Sigmoid colon (tissue), 7 donors: ENCODE data around the gene IRF4. TPM values are rescaled to one million over a fixed set of nuclear protein-coding genes. Genes with fewer than 3 reads are reported as not detected.

Experiments used
- DNase-seq: peaks from one replicate; pipeline ENCODE4 v3.0.0-alpha.2; 2019
- H3K27ac ChIP-seq, 4 donors: fragments of 200-600 bp; sonication (generic); one replicate each; pipeline ENCODE4 v1.5.1; 2016 to 2019; ENCODE audit warnings: mild to moderate bottlenecking in 1 of 4
- H3K27me3 ChIP-seq, 3 donors: fragments of 200-600 bp; sonication (generic); one replicate each; pipeline ENCODE4 v1.5.1; 2019; ENCODE audit warnings: mild to moderate bottlenecking in 1 of 3
- H3K36me3 ChIP-seq, 4 donors: fragments of 200-600 bp; sonication (generic); one replicate each; pipeline ENCODE4 v1.5.1; 2016 to 2019
- H3K4me1 ChIP-seq, 4 donors: fragments of 200-600 bp; sonication (generic); one replicate each; pipeline ENCODE4 v1.5.1; 2017 to 2019
- H3K4me3 ChIP-seq, 4 donors: fragments of 200-600 bp; sonication (generic); one replicate each; pipeline ENCODE4 v1.5.1; 2017 to 2019; ENCODE audit warnings: mild to moderate bottlenecking in 2 of 4, moderate library complexity in 1 of 4
- H3K9me3 ChIP-seq, 4 donors: fragments of 200-600 bp in 3 of 4; sonication (generic) in 3 of 4; one replicate each; pipeline versions ENCODE4 v1.5.1 to v1.6.1; 2013 to 2019
- EP300 ChIP-seq, 4 donors: sonication (generic); formaldehyde crosslinking; IDR thresholded peaks; one replicate each; pipeline ENCODE4 v1.6.1; 2017; ENCODE audit warnings: antibody characterized with exemption in 4 of 4
- POLR2A ChIP-seq, 2 donors: fragments of 450-650 bp; IDR thresholded peaks; one replicate each; pipeline ENCODE4 v1.6.1; 2016; ENCODE audit warnings: antibody characterized with exemption in 2 of 2, mild to moderate bottlenecking in 2 of 2, moderate library complexity in 2 of 2
- POLR2AphosphoS5 ChIP-seq, 4 donors: sonication (generic); formaldehyde crosslinking; IDR thresholded peaks; one replicate each; pipeline ENCODE4 v1.6.1; 2017; ENCODE audit warnings: antibody characterized with exemption in 4 of 4
- WGBS, 2 donors: extraction: QIAGEN DNeasy Blood & Tissue Kit; methylation state at CpG; one replicate each; pipeline ENCODE4 v1.1.7; 2013; 5-methylcytosine and 5-hydroxymethylcytosine counted together
- intact Hi-C: fragments of 100-400 bp; cut with DNase I; formaldehyde crosslinking; loops from one replicate; pipeline ENCODE4 v1.15.1; 2023
- polyA plus RNA-seq, 3 donors: library from polyadenylated mRNA; stranded (reverse); fragments of 200-250 nt; gene quantifications; one replicate each; pipeline ENCODE4 v1.2.3, GENCODE V29; 2013
- total RNA-seq, 4 donors: library from RNA; depleted of rRNA; stranded (reverse); fragments of >200 nt; gene quantifications; one replicate each; pipeline ENCODE4 v1.1.0, GENCODE V29; 2016
- TF ChIP-seq, protein P1 (sequence below), 4 experiments: fragments of 450-650 bp in 3 of 4; fragments of 200-600 bp in 1 of 4; IDR thresholded peaks; one replicate each; pipeline ENCODE4 v1.5.1; 2016 to 2019; ENCODE audit warnings: antibody characterized with exemption in 4 of 4, mild to moderate bottlenecking in 3 of 4, moderate library complexity in 2 of 4
- donor health status: healthy with polysubstance abuse.
- donor health status: Bipolar disorder and iron deficiency.
- donor health status: healthy.

The IRF4 gene
- total and polyA plus RNA-seq, 7 donors, result 0.28 to 9.3 (median 0.46) TPM

DNA sequence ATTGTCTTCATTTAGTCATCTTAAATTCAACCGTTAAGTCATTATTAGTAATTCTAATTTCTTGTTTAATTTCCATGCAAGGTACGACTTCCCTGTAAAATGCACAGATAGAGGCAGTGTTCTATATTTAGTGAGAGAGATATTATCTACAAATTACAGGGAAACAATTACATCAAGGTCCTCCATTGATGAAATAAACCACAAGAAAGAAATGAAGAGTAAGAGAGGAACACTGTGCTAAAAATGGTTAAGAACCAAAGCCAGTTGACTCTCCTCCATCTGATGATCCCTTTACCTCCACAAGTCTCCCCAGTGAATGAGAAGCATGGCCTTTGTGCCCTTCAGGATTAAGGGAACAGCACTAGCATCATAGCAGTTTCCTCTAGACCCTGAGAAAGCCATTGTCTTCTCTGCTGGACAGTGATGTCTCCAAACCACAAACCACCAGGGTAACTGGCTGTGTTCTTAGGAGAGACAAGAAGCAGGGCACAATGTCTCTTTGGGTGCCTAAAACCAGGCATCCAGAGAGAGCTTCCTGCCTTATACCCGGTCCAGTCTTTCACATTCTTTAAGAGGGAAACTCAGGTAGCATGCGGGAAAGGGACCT, 38.1 kb downstream of the IRF4 start:
- no peak overlapping the region for H3K27ac ChIP-seq
- intact Hi-C loops, result no loop called here
- H3K4me3 ChIP-seq, result no peak overlapping the region
- TF ChIP-seq EP300 (IDR thresholded peaks at IDR 0.05) (no peak), POLR2AphosphoS5 (IDR thresholded peaks at IDR 0.05) (no peak)
- TF ChIP-seq, protein P1, sequence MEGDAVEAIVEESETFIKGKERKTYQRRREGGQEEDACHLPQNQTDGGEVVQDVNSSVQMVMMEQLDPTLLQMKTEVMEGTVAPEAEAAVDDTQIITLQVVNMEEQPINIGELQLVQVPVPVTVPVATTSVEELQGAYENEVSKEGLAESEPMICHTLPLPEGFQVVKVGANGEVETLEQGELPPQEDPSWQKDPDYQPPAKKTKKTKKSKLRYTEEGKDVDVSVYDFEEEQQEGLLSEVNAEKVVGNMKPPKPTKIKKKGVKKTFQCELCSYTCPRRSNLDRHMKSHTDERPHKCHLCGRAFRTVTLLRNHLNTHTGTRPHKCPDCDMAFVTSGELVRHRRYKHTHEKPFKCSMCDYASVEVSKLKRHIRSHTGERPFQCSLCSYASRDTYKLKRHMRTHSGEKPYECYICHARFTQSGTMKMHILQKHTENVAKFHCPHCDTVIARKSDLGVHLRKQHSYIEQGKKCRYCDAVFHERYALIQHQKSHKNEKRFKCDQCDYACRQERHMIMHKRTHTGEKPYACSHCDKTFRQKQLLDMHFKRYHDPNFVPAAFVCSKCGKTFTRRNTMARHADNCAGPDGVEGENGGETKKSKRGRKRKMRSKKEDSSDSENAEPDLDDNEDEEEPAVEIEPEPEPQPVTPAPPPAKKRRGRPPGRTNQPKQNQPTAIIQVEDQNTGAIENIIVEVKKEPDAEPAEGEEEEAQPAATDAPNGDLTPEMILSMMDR (IDR thresholded peaks at IDR 0.05), result no peak
- H3K9me3 ChIP-seq, result no peaks in the 10 kb centered on the region
- DNase-seq, result no peak
- H3K36me3 ChIP-seq, result no peaks in the 10 kb centered on the region
- H3K27me3 ChIP-seq, result no peaks in the 10 kb centered on the region
- H3K4me1 ChIP-seq, result no peaks in the 10 kb centered on the region
- WGBS, 2 donors, result 79 to 85% methylated on average over 4 of the region's 4 CpGs

DNA sequence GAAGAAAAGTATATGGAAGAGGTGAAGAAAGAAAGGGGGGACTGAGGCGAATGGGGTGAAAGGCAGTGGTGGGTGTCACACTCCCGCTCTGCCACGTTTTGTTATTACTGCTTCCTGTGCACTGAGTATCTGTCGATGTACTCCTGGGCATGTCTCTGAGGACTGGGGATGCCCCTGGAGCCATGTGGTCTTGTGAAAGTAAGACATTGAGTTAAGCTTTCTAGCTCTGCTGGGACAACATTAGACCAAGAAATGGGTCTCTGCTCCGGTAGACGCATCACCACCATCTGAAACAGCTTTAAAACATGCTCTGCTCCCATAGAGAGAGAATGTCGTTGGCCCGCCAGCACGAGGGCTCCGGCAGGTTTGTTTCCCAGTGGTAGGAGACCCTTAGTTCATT, 40.0 kb downstream of the IRF4 start:
- TF ChIP-seq, protein P1 (IDR thresholded peaks at IDR 0.05), result no peak
- no peak for TF ChIP-seq POLR2A (IDR thresholded peaks at IDR 0.05)
- TF ChIP-seq POLR2AphosphoS5 (IDR thresholded peaks at IDR 0.05), result no peak
- TF ChIP-seq EP300 (IDR thresholded peaks at IDR 0.05), result no peak
- 86% methylated on average over 10 of the region's 10 CpGs for whole genome bisulfite sequencing, 2 donors
- intact Hi-C loops, result no loop called here
- Histone ChIP-seq H3K4me1 (no peaks in the 10 kb centered on the region), H3K36me3 (no peaks in the 10 kb centered on the region), H3K4me3 (no peak overlapping the region), H3K9me3 (no peaks in the 10 kb centered on the region), H3K27me3 (no peaks in the 10 kb centered on the region), H3K27ac (no peak overlapping the region)
- DNase-seq, result no peak

DNA sequence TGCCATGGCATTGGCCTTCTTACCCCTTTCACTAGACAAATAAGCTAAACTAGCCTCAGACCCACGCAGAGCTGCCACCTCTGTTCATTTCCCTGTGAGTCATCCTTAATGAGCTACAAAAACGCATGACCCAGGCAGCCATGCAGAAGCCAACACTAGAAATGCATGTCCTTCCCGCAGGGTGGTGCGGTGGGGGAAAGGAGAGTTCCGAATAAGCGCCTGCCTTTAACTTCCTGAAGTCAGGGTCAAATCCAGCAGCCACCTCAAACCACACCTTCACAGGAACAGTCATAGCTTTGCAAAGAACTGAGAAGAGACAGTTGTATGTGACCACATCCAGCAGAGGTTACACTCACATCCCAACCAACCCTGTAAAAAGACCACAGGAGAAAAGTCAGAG, 40.4 kb downstream of the IRF4 start:
- no peaks in the 10 kb centered on the region for H3K9me3 ChIP-seq
- no peaks in the 10 kb centered on the region for H3K4me1 ChIP-seq
- H3K27ac ChIP-seq, result no peak overlapping the region
- TF ChIP-seq POLR2AphosphoS5 (IDR thresholded peaks at IDR 0.05) (no peak), EP300 (IDR thresholded peaks at IDR 0.05) (no peak), POLR2A (IDR thresholded peaks at IDR 0.05) (no peak)
- TF ChIP-seq, protein P1 (IDR thresholded peaks at IDR 0.05), result no peak
- H3K4me3 ChIP-seq, result no peak overlapping the region
- DNase-seq, result no peak
- H3K27me3 ChIP-seq, result no peaks in the 10 kb centered on the region
- H3K36me3 ChIP-seq, result no peaks in the 10 kb centered on the region
- intact Hi-C loops, result no loop called here
- WGBS, 2 donors, result 68 to 69% methylated on average over 6 of the region's 6 CpGs

DNA sequence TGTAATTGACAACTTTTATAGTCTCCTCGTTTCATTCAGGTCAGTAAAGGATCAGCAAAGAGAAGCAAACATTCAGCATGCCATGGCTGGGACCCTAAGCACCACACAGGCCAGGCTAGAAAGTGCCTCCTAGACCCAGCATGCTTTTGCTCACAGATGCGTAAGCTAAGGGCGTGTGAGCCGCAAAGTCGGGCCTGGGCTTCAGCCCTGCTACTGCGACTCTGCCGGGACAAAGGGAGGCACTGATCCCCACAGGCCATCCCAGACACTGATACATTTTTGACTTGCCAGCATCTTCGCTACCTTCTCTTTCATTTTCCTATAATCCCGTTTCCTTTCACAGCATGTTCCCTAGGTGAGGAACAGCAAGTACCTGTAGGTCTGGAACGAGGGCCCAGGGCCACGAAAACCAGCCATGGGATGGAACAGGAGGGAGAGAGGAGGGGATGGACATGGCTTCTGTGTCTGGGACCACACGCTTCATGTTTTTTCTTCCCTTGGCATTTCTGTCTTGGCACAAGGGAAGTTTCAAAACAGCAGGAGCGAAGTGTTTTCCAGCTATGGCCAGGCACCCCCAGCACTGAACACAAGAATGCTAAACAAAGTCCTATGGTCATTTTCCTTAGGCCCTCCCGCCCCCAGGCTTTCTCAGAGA, 42.6 kb downstream of the IRF4 start:
- Histone ChIP-seq H3K27me3 (no peaks in the 10 kb centered on the region), H3K27ac (no peak overlapping the region), H3K9me3 (no peaks in the 10 kb centered on the region), H3K4me1 (no peaks in the 10 kb centered on the region), H3K4me3 (no peak overlapping the region), H3K36me3 (no peaks in the 10 kb centered on the region)
- TF ChIP-seq, protein P1 (IDR thresholded peaks at IDR 0.05), result no peak
- no peak for TF ChIP-seq POLR2A (IDR thresholded peaks at IDR 0.05)
- TF ChIP-seq POLR2AphosphoS5 (IDR thresholded peaks at IDR 0.05), result no peak
- no peak for TF ChIP-seq EP300 (IDR thresholded peaks at IDR 0.05)
- intact Hi-C loops, result no loop called here
- WGBS, 2 donors, result 85 to 92% methylated on average over 14 of the region's 14 CpGs
- no peak for DNase-seq
